Keratinocyte (primary cell): ENCODE measurements around the gene UBA7. TPM values are rescaled to one million over a fixed set of nuclear protein-coding genes. Genes with fewer than 3 reads are reported as not detected.
"Not testable (repeated sequence)": the region's sequence is repeated elsewhere in the genome, so short reads cannot be mapped to it uniquely, and the experiment has no call there.

Source experiments
- DNase-seq: peaks from one replicate; pipeline ENCODE4 v3.0.0-alpha.2; 2011; ENCODE audit warnings: low read depth, missing footprints, low spot score
- FAIRE-seq: peaks from 2 replicates; lab custom pipeline; 2011; peaks lifted over from hg19 to GRCh38; lab: Jason Lieb, UNC
- H2AFZ ChIP-seq: 2 replicates; pipeline ENCODE4 v1.6.0; 2012; ENCODE audit warnings: low read length, control low read depth, inconsistent platforms; ENCODE audit not compliant: control insufficient read depth
- H3K27ac ChIP-seq: 2 replicates; pipeline ENCODE4 v1.5.1; 2011; ENCODE audit warnings: low read length; ENCODE audit not compliant: control insufficient read depth, insufficient read depth
- H3K27me3 ChIP-seq: 3 replicates; pipeline ENCODE4 v1.6.0; 2011; ENCODE audit warnings: low read length; ENCODE audit not compliant: control insufficient read depth, insufficient read depth; ENCODE audit errors: extremely low read depth
- H3K36me3 ChIP-seq, 2 experiments: 2 replicates in 1 of 2; 3 replicates in 1 of 2; pipeline ENCODE4 v1.5.1; 2011; ENCODE audit warnings: low read length in 2 of 2, mild to moderate bottlenecking in 1 of 2; ENCODE audit not compliant: control insufficient read depth in 2 of 2, insufficient read depth in 2 of 2; ENCODE audit errors: extremely low read depth in 1 of 2
- H3K4me1 ChIP-seq: 3 replicates; pipeline ENCODE4 v1.5.1; 2011; ENCODE audit warnings: low read length; ENCODE audit not compliant: control insufficient read depth, insufficient read depth; ENCODE audit errors: extremely low read depth
- H3K4me2 ChIP-seq: 3 replicates; pipeline ENCODE4 v1.6.0; 2011; ENCODE audit warnings: low read depth, low read length; ENCODE audit not compliant: control insufficient read depth, insufficient read depth; ENCODE audit errors: extremely low read depth
- H3K4me3 ChIP-seq, 3 experiments: fragments of 200-600 bp in 1 of 3; sonication (generic) in 1 of 3; 2 replicates in 2 of 3; 3 replicates in 1 of 3; pipeline ENCODE4 v1.5.1; 2011 to 2016; ENCODE audit warnings: low read length in 3 of 3, mild to moderate bottlenecking in 3 of 3, control low read depth in 2 of 3, inconsistent platforms in 1 of 3, low read depth in 1 of 3, mixed read lengths in 1 of 3, mixed run types in 1 of 3, moderate library complexity in 1 of 3; ENCODE audit not compliant: control insufficient read depth in 2 of 3, insufficient read depth in 2 of 3; ENCODE audit errors: extremely low read depth in 1 of 3
- H3K79me2 ChIP-seq: 2 replicates; pipeline ENCODE4 v1.6.0; 2012; ENCODE audit warnings: low read length; ENCODE audit not compliant: control insufficient read depth, insufficient read depth
- H3K9ac ChIP-seq: 3 replicates; pipeline ENCODE4 v1.6.0; 2011; ENCODE audit warnings: low read length; ENCODE audit not compliant: control insufficient read depth, insufficient read depth; ENCODE audit errors: extremely low read depth
- H3K9me1 ChIP-seq: 3 replicates; pipeline ENCODE4 v1.6.0; 2011; ENCODE audit warnings: low read length; ENCODE audit not compliant: control insufficient read depth, insufficient read depth; ENCODE audit errors: extremely low read depth
- H3K9me3 ChIP-seq: 2 replicates; pipeline ENCODE4 v1.5.1; 2012; ENCODE audit warnings: low read depth, low read length; ENCODE audit not compliant: control insufficient read depth
- H4K20me1 ChIP-seq: 3 replicates; pipeline ENCODE4 v1.6.0; 2011; ENCODE audit warnings: low read length; ENCODE audit not compliant: control insufficient read depth, insufficient read depth; ENCODE audit errors: extremely low read depth
- CTCF ChIP-seq, 3 experiments: IDR thresholded peaks in 1 of 3; conservative IDR thresholded peaks in 1 of 3; optimal IDR thresholded peaks in 1 of 3; 2 replicates in 2 of 3; 3 replicates in 1 of 3; pipeline versions ENCODE3 to v1.5.1; 2011; ENCODE audit warnings: low read length in 3 of 3, mild to moderate bottlenecking in 3 of 3, moderate library complexity in 2 of 3, control low read depth in 1 of 3, inconsistent platforms in 1 of 3; ENCODE audit not compliant: insufficient read depth in 2 of 3; ENCODE audit errors: extremely low read depth in 1 of 3
- EZH2 ChIP-seq: IDR thresholded peaks from one replicate; pipeline ENCODE4 v1.6.1; 2012; ENCODE audit warnings: inconsistent platforms, mild to moderate bottlenecking, low read length, moderate library complexity
- dilution Hi-C: fragments of 300-500 bp; cut with MboI; formaldehyde crosslinking; loops from one replicate; pipeline ENCODE4 v1.7.0; 2020; ENCODE audit warnings: low sequenced_read_pairs; ENCODE audit not compliant: extremely low pct_ligation_motif_present
- polyA plus RNA-seq, 5 experiments: library from polyadenylated mRNA; depleted of rRNA in 3 of 5; stranded (reverse) in 3 of 5; stranded (forward) in 1 of 5; unstranded in 1 of 5; fragments of >200 nt; gene quantifications; 1 replicate in 1 of 5; 2 replicates in 3 of 5; 3 replicates in 1 of 5; pipeline versions ENCODE4 v1.2.1 to v1.2.3, GENCODE V29; 2011 to 2012; ENCODE audit warnings: missing spikeins in 2 of 5, low read depth in 1 of 5, low replicate concordance in 1 of 5

UBA7 gene
- polyA plus RNA-seq, 1 donor (not counting 4 experiments of a cell fraction or from before 2014, with no cell fraction given) = 5.4 TPM

DNA sequence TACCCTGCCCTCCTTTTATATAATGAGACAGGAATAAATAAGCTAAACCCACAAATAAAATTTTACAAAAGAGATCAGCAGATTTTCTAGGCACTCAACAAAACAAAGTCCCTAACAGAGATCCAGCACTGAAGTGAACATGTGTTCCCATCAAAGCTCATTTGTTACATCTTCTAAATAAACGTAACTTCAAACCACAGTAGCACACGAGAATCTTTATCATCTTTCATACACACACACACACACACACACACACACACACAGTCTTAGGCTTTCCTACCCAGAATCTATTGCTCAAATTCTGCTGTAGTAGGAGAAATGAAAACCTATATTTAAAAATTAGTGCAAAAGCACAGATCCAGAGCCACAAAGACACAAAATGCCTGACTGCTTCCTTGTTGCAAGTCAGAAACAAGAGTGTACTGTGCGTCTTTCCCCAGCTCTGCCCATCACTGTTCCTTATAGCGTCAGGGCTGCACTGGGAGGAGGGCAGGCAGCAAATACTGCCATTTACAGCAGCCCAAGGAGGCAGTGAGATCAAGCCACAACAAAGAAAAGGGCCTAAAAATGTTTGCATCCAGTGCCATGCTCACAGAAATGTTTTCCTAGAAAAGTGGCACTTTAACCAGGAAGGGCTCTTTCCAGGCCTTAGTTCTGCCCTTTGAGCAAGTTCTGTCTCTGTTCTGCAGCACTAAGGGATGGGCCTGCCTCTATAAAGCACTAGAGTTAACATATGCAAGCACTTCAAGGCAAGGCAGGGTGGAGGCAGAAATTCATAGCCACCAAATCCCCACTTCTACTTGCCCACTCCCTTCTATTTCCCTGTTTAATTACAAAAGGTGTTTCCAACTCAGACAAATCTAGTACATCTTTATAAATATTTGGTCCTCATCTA lies 33.4 kb downstream of the UBA7 start:
- no peak for DNase-seq
- Histone ChIP-seq H3K4me2 (no peak overlapping the region), H2AFZ (no peak overlapping the region), H3K4me1 (no peaks in the 10 kb centered on the region), H3K9me1 (no peaks in the 10 kb centered on the region), H3K9ac (no peak overlapping the region), H4K20me1 (peaks cover under 1% of the 10 kb centered on the region), H3K4me3 (no peak overlapping the region), H3K36me3 (peaks cover 9 to 15% of the 10 kb centered on the region in 2 experiments), H3K27me3 (no peaks in the 10 kb centered on the region), H3K9me3 (no peaks in the 10 kb centered on the region), H3K79me2 (peaks cover 76% of the 10 kb centered on the region), H3K27ac (no peak overlapping the region)
- FAIRE-seq = no peak
- dilution Hi-C loops = no loop called here
- no peak for TF ChIP-seq EZH2
- TF ChIP-seq CTCF (optimal IDR thresholded peaks at IDR 0.05 in 1 of 3, IDR thresholded peaks at IDR 0.05 in 1 of 3, conservative IDR thresholded peaks at IDR 0.05 in 1 of 3; ENCODE audit: extremely low read depth in 1 of 3, insufficient read depth in 2 of 3, low read length in 3 of 3) = no peak

DNA sequence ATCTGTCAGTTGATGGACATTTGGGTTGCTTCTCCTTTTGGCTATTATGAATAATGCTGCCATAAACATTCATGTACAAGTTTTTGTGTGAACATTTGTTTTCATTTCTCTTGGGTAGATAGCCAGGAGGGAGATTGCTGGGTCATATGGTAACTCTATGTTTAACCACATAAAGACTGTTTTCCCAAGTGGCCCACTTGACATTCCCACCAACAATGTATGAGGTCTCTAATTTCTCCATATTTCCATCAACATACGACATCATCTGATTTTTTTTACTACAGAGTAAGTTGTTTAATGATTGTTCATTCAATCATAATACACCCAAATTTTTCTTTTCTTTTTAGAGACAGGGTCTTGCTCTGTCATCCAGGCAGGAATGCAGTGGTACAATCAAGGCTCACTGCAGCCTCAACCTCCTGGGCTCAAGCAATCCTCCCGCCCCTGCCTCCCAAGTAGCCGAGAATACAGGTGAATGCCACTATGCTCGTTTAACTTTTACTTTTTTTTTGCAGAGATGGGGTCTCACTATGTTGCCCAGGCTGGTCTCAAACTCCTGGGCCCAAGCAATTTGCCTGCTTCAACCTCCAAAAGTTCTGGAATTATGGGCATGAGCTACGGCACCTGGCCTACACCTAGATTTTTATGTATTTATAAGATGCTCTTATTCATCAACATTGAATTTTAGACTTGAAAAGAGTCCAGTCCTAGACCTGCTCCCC lies 34.2 kb downstream of the UBA7 start:
- no peak overlapping the region for H3K9ac ChIP-seq
- H3K27me3 ChIP-seq = no peaks in the 10 kb centered on the region
- no peak for FAIRE-seq
- H4K20me1 ChIP-seq = peaks cover 3% of the 10 kb centered on the region
- H3K27ac ChIP-seq = no peak overlapping the region
- no peak overlapping the region for H3K4me3 ChIP-seq
- dilution Hi-C loops = no loop called here
- H3K36me3 ChIP-seq = peaks cover 11 to 17% of the 10 kb centered on the region in 2 experiments
- H3K79me2 ChIP-seq = peaks cover 75% of the 10 kb centered on the region
- no peaks in the 10 kb centered on the region for H3K4me1 ChIP-seq
- H2AFZ ChIP-seq = no peak overlapping the region
- no peaks in the 10 kb centered on the region for H3K9me3 ChIP-seq
- TF ChIP-seq CTCF (optimal IDR thresholded peaks at IDR 0.05 in 1 of 3, IDR thresholded peaks at IDR 0.05 in 1 of 3, conservative IDR thresholded peaks at IDR 0.05 in 1 of 3; ENCODE audit: extremely low read depth in 1 of 3, insufficient read depth in 2 of 3, low read length in 3 of 3) (no peak), EZH2 (no peak)
- H3K9me1 ChIP-seq = peaks cover under 1% of the 10 kb centered on the region
- no peak overlapping the region for H3K4me2 ChIP-seq
- no peak for DNase-seq

DNA sequence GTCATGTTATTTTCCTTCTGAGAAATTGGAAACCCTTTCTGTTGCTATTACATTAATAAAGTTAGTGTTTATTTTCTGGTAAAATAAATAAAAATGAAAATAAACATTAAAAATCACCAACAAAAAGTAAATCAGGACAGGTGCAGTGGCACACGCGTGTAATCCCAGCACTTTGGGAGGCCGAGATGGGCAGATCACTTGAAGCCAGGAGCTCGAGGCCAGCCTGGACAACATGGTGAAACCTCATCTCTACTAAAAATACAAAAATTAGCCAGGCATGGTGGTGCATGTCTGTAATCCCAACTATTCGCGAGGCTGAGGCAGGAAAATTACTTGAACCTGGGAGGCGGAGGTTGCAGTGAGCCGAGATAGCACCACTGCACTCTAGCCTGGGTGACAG lies 37.7 kb downstream of the UBA7 start:
- H3K4me1 ChIP-seq, FAIRE-seq: not testable (repeated sequence)

More for the DNA sequence above, 37.7 kb downstream of the UBA7 start:
- H4K20me1 ChIP-seq, H3K9me1 ChIP-seq, H3K36me3 ChIP-seq, H3K4me2 ChIP-seq, H3K27ac ChIP-seq, H2AFZ ChIP-seq, dilution Hi-C loops, H3K4me3 ChIP-seq, H3K9ac ChIP-seq, H3K9me3 ChIP-seq, DNase-seq, H3K27me3 ChIP-seq: not testable (repeated sequence)
- H3K79me2 ChIP-seq = peaks cover 78% of the 10 kb centered on the region
